GM23248 (cell line): ENCODE measurements around the gene CD300H.

Experiments
- EZH2 ChIP-seq: fragments of 200-600 bp; sonication (generic); IDR thresholded peaks from 2 replicates; pipeline ENCODE4 v1.6.1; 2018; ENCODE audit warnings: antibody characterized with exemption, mild to moderate bottlenecking; ENCODE audit not compliant: insufficient read depth, poor library complexity, severe bottlenecking
- EZH2phosphoT487 ChIP-seq: fragments of 200-600 bp; sonication (generic); IDR thresholded peaks from 2 replicates; pipeline ENCODE4 v1.6.1; 2018; ENCODE audit warnings: antibody characterized with exemption, moderate library complexity, mild to moderate bottlenecking, low read depth; ENCODE audit not compliant: insufficient read depth

DNA sequence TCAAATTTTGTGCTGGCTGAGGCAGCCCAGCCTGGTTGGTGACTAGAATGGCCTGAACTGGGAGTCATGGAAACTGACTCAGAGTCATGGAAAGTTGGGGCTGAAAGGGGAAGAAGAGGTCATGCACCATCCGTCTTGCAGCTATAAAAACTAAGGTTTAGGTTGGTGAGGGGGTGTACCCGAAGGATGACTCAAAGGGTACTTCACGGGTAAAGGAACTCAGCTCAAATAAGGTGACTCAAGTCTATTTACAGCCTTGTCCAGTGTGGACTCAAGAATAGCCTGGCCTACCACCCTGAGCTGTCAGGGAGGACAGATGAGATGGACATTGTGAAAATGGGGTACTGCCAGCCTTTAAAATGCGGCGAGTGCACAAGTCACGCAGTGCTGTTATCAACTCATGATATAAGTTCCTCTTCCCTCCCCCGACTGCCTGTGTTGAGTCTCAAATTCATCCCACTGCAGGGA, 54.7 kb downstream of the CD300H start:
- TF ChIP-seq EZH2phosphoT487 (no peak), EZH2 (no peak)
